ENCODE results near the gene IFT22. TPM values are rescaled to one million over a fixed set of nuclear protein-coding genes. Genes with fewer than 3 reads are reported as not detected.
A peak's percentile ranks its signal among the peaks of the same experiment; 100 is the strongest.

Gene IFT22
- total RNA-seq, 2 donors from 2014 or later = 5.5 to 6.0 TPM

GRCh38 chr7:101347477-101347876 lies 25.9 kb upstream of the IFT22 start:
- Mint-ChIP-seq H3K27me3 (peaks cover 7 to 10% of the 10 kb centered on the region in 2 donors), H3K36me3 (no peaks in the 10 kb centered on the region), H3K27ac (no peak overlapping the region), H3K4me3 (no peak overlapping the region), H3K9me3 (no peaks in the 10 kb centered on the region), H3K4me1 (ENCODE audit: low read depth in 2 of 2) (no peaks in the 10 kb centered on the region)
- DNase-seq (ENCODE audit: low spot score) (no peak), ATAC-seq (no peak)

- no peaks in the 10 kb centered on the region for H3K36me3 Mint-ChIP-seq
- no peak overlapping the region for H3K27ac Mint-ChIP-seq
- no peak for ATAC-seq
- H3K4me1 Mint-ChIP-seq (ENCODE audit: low read depth in 2 of 2) = no peaks in the 10 kb centered on the region
- no peaks in the 10 kb centered on the region for H3K9me3 Mint-ChIP-seq
- DNase-seq (ENCODE audit: low spot score) = no peak
- peaks cover 0 to 7% of the 10 kb centered on the region in 2 donors for H3K27me3 Mint-ChIP-seq
- no peak overlapping the region for H3K4me3 Mint-ChIP-seq
These were observed 21.3 kb upstream of the IFT22 start for GRCh38 chr7:101342892-101343291.

- Mint-ChIP-seq H3K4me1 (ENCODE audit: low read depth in 2 of 2) (no peaks in the 10 kb centered on the region), H3K9me3 (no peaks in the 10 kb centered on the region), H3K36me3 (no peaks in the 10 kb centered on the region), H3K4me3 (no peak overlapping the region), H3K27ac (no peak overlapping the region), H3K27me3 (peaks cover 4 to 7% of the 10 kb centered on the region in 2 donors)
- no peak for DNase-seq (ENCODE audit: low spot score)
- ATAC-seq = no peak
These were observed 18.8 kb upstream of the IFT22 start for GRCh38 chr7:101340379-101340778.

GRCh38 chr7:101333912-101334311 lies 12.3 kb upstream of the IFT22 start:
- ATAC-seq (no peak), DNase-seq (ENCODE audit: low spot score) (no peak)
- no peaks in the 10 kb centered on the region for H3K9me3 Mint-ChIP-seq
- H3K27me3 Mint-ChIP-seq = peaks cover 0 to 10% of the 10 kb centered on the region in 2 donors
- no peak overlapping the region for H3K27ac Mint-ChIP-seq
- H3K4me1 Mint-ChIP-seq (ENCODE audit: low read depth in 2 of 2) = no peaks in the 10 kb centered on the region
- no peaks in the 10 kb centered on the region for H3K36me3 Mint-ChIP-seq
- no peak overlapping the region for H3K4me3 Mint-ChIP-seq

DNA sequence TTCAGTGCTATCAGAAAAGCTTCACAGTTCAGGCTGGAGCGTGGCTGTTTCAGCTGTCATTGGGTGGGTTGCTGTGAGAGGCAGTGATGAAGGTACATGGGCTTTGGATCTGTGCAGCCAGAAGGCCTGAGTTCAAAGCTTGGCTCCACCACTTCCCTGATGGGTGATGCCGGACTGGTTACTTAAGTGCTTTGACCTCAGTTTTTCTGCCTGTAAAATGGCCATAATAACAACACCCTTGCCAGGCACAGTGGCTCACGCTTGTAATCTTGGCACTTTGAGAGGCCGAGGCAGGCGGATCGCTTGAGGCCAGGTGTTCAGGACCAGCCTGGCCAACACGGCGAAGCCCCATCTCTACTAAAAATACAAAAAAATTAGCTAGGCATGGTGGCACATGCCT lies 10.4 kb upstream of the IFT22 start:
- H3K36me3 Mint-ChIP-seq = no peaks in the 10 kb centered on the region
- H3K27ac Mint-ChIP-seq = no peak overlapping the region

DNA sequence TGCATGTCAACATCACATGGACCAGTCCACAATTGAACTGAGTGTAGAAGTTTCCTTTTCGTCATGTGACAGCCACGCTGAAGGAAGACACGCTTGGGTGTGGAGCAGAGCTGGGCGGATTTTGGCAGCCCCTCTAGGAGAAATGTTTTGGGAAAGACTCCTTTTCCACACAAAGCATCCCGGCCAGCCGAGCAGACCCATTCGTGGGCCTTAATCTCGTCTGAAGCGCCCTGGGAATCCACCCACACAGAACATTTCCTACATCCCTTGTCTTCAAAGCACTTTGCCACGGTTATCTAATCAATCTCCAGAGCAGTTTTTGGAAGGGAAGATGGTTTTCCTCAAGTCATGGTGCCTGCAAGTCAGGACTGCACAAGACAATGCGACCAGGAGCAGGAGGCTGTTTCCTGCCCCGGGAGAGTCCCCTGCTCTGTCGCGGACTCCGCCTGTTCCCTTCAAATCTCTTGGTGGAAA lies 8.4 kb upstream of the IFT22 start:
- H3K27ac Mint-ChIP-seq = no peak overlapping the region
- no peaks in the 10 kb centered on the region for H3K4me1 Mint-ChIP-seq (ENCODE audit: low read depth in 2 of 2)
- H3K4me3 Mint-ChIP-seq = no peak overlapping the region
- no peak for ATAC-seq
- DNase-seq (ENCODE audit: low spot score) = no peak
- H3K36me3 Mint-ChIP-seq = no peaks in the 10 kb centered on the region
- H3K9me3 Mint-ChIP-seq = no peaks in the 10 kb centered on the region
- peaks cover 0 to 5% of the 10 kb centered on the region in 2 donors for H3K27me3 Mint-ChIP-seq

More for the DNA sequence above, 10.4 kb upstream of the IFT22 start:
- no peak for DNase-seq (ENCODE audit: low spot score)
- peaks cover 0 to 10% of the 10 kb centered on the region in 2 donors for H3K27me3 Mint-ChIP-seq
- H3K9me3 Mint-ChIP-seq = no peaks in the 10 kb centered on the region
- ATAC-seq = no peak
- no peaks in the 10 kb centered on the region for H3K4me1 Mint-ChIP-seq (ENCODE audit: low read depth in 2 of 2)
- H3K4me3 Mint-ChIP-seq = no peak overlapping the region

GRCh38 chr7:101328159-101328558 lies 6.5 kb upstream of the IFT22 start:
- Mint-ChIP-seq H3K27ac (no peak overlapping the region), H3K9me3 (no peaks in the 10 kb centered on the region), H3K4me3 (no peak overlapping the region), H3K4me1 (ENCODE audit: low read depth in 2 of 2) (no peaks in the 10 kb centered on the region), H3K27me3 (peaks cover 0 to 3% of the 10 kb centered on the region in 2 donors), H3K36me3 (no peaks in the 10 kb centered on the region)
- ATAC-seq (no peak), DNase-seq (ENCODE audit: low spot score) (no peak)

DNA sequence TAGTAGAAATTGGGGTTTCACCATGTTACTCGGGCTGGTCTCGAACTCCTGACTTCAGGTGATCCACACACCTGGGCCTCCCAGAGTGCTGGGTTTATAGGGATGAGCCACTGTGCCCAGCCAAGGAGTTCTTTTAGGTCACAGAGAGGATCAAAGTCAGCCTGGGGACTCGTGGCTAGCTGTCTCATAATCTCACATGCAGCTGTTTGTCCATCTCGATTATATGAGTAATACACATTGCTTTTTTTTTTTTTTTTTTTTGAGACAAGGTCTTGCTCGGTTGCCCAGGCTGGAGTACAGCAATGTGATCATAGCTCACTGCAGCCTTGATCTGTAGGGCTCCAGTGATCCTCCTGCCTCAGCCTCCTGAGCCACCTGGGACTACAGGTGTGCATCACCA lies 2.2 kb downstream of the IFT22 start:
- Mint-ChIP-seq H3K36me3 (no peaks in the 10 kb centered on the region), H3K27ac (no peak overlapping the region), H3K4me1 (ENCODE audit: low read depth in 2 of 2) (peaks cover 5 to 12% of the 10 kb centered on the region in 2 donors), H3K4me3 (no peak overlapping the region), H3K27me3 (no peaks in the 10 kb centered on the region), H3K9me3 (no peaks in the 10 kb centered on the region)
- no peak for DNase-seq (ENCODE audit: low spot score)
- ATAC-seq = no peak

DNA sequence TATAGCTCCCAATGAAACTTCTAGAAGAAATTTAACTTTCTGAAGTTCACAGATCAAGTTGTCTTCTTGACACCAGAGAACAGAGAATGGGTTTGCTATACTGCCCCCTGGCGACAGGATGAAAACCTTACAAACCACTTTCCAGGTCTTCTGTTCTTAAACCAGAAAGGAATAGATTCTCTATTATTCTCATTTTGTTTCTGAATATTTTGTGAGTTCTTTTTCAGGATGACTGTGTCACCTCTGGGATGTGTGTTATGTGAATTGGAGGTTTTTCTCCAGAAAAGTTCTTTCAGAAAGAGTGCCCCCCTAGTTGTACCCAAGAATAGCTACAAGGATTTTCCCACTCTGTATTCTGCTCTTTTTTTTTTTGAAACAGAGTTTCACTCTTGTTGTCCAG lies 6.3 kb downstream of the IFT22 start:
- H3K27me3 Mint-ChIP-seq = peaks cover 3% of the 10 kb centered on the region in 2 donors
- no peak overlapping the region for H3K27ac Mint-ChIP-seq
- DNase-seq (ENCODE audit: low spot score) = no peak
- no peaks in the 10 kb centered on the region for H3K9me3 Mint-ChIP-seq
- no peak overlapping the region for H3K4me3 Mint-ChIP-seq
- no peaks in the 10 kb centered on the region for H3K4me1 Mint-ChIP-seq (ENCODE audit: low read depth in 2 of 2)
- H3K36me3 Mint-ChIP-seq = peaks cover 4% of the 10 kb centered on the region
- no peak for ATAC-seq

DNA sequence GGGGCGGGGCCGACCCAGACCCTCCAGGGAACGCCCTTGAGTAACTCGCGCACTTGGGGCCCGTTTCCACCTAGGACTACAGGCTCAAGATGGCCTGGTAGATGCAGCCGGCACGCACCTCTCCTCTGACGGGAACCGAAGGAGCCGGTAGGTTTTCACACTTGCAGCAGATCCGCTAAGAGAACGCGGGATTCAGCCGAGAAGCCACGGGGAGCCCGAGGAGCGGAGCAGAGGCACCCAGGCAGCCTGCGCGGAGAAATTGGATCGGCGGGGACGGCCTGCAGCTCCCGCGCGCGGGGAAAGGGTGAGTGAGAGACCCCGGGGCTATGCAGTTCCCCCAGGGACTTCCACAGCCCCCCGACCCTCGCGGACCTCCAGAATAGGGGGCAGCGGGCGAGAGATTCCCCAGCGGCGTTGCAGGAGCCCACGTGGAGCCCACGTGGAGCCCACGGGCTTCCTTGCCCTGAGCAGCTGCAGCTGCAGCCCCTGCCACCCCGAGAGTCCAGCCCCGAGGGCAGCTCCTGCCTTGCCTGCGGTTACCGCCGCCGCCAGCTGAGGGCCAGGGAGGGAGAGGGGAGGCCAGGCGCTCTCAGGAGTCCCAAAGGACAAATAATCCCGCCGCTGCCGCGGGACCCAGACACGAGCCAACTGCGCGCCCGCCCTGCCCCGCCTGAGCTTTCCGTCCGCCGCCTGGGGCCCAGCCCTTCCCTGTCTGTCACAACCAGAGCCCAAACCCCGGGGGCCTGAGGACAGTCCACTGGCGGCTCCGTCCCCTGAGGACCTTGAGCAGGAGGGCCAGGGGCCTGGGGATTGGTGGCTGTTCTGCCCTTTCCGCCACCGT lies 13.1 kb downstream of the IFT22 start:
- peaks cover 14% of the 10 kb centered on the region for H3K36me3 Mint-ChIP-seq
- H3K27ac Mint-ChIP-seq = no peak overlapping the region
- DNase-seq (ENCODE audit: low spot score) (no peak), ATAC-seq (peak; percentile 41 to 61)
- peaks cover 0 to 8% of the 10 kb centered on the region in 2 donors for H3K4me1 Mint-ChIP-seq (ENCODE audit: low read depth in 2 of 2)
- H3K27me3 Mint-ChIP-seq = peaks cover 32 to 33% of the 10 kb centered on the region in 2 donors
- H3K9me3 Mint-ChIP-seq = no peaks in the 10 kb centered on the region
- H3K4me3 Mint-ChIP-seq = peak overlapping the region; percentile 73

DNA sequence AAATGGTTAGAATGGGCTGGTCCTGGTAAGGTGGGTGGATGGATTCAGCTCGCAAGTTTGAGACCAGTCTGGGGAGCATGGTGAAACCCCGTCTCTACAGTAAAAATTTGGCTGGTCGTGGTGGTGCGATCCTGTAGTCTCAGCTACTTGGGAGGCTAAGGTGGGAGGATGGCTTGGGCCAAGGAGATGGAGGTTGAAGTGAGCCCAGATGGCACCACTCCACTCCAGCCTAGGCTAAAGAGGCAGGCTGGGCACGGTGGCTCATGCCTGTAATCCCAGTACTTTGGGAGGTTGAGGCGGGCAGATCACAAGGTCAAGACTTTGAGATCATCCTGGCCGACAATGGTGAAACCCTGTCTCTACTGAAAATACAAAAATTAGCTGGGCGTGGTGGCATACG lies 15.3 kb downstream of the IFT22 start:
- no peaks in the 10 kb centered on the region for H3K9me3 Mint-ChIP-seq
- no peak overlapping the region for H3K4me3 Mint-ChIP-seq
- ATAC-seq = no peak
- DNase-seq (ENCODE audit: low spot score) = no peak
- H3K27ac Mint-ChIP-seq = no peak overlapping the region
- H3K4me1 Mint-ChIP-seq (ENCODE audit: low read depth in 2 of 2) = peaks cover 0 to 11% of the 10 kb centered on the region in 2 donors
- peaks cover 33 to 35% of the 10 kb centered on the region in 2 donors for H3K27me3 Mint-ChIP-seq
- H3K36me3 Mint-ChIP-seq = peaks cover 14% of the 10 kb centered on the region

DNA sequence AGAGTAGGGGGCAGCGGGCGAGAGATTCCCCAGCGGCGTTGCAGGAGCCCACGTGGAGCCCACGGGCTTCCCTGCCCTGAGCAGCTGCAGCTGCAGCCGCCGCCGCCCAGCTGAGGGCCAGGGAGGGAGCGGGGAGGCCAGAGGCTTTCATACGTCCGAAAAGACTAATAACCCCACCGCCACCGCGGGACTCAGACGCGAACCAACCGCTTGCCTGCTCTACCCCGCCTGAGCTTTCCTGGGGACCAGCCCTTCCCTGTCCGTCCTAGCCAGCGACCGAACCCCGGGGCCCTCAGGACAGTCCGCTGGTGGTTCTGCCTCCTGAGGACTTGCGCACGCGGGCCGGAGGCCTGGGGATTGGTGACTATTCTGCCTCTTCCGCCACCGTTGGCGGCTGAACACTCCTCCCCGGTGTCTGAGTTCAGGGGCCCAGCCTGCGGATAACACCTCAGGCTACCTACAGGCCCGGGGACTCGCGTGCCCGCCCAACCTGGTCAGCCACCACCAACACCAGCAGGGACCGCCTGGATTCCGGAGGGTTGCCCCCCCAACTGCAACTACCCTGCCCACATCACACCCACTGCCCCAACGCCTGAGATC lies 18.4 kb downstream of the IFT22 start:
- ATAC-seq (peak; percentile 68 to 72), DNase-seq (ENCODE audit: low spot score) (no peak)
- Mint-ChIP-seq H3K27ac (no peak overlapping the region), H3K36me3 (peaks cover 17% of the 10 kb centered on the region), H3K27me3 (peaks cover 33 to 36% of the 10 kb centered on the region in 2 donors), H3K4me1 (ENCODE audit: low read depth in 2 of 2) (peaks cover 0 to 10% of the 10 kb centered on the region in 2 donors), H3K9me3 (peaks cover 10% of the 10 kb centered on the region), H3K4me3 (peak overlapping the region; percentile 0)

DNA sequence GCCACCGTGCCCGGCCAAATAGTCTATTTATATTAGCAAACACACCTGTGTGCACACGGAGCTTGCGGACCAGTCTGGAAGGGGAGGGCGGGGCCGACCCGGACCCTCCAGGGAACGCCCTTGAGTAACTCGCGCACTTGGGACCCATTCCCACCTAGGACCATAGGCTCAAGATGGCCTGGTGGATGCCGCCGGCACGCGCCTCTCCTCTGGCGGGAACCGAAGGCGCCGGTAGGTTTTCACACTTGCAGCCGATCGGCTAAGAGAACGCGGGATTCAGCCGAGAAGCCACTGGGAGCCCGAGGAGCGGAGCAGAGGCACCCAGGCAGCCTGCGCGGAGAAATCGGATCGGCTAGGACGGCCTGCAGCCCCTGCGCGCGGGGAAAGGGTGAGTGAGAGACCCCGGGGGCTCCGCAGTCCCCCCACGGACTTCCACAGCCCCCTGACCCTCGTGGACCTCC lies 18.9 kb downstream of the IFT22 start:
- ATAC-seq (peak in 1 of 2 donors; percentile 22), DNase-seq (ENCODE audit: low spot score) (no peak)
- no peak overlapping the region for H3K27ac Mint-ChIP-seq
- peaks cover 33 to 41% of the 10 kb centered on the region in 2 donors for H3K27me3 Mint-ChIP-seq
- peaks cover 17% of the 10 kb centered on the region for H3K36me3 Mint-ChIP-seq
- H3K4me1 Mint-ChIP-seq (ENCODE audit: low read depth in 2 of 2) = peaks cover 0 to 7% of the 10 kb centered on the region in 2 donors
- H3K9me3 Mint-ChIP-seq = peaks cover 10% of the 10 kb centered on the region
- H3K4me3 Mint-ChIP-seq = peak overlapping the region; percentile 50
